ENCODE results near the gene CRACDL.

DNA sequence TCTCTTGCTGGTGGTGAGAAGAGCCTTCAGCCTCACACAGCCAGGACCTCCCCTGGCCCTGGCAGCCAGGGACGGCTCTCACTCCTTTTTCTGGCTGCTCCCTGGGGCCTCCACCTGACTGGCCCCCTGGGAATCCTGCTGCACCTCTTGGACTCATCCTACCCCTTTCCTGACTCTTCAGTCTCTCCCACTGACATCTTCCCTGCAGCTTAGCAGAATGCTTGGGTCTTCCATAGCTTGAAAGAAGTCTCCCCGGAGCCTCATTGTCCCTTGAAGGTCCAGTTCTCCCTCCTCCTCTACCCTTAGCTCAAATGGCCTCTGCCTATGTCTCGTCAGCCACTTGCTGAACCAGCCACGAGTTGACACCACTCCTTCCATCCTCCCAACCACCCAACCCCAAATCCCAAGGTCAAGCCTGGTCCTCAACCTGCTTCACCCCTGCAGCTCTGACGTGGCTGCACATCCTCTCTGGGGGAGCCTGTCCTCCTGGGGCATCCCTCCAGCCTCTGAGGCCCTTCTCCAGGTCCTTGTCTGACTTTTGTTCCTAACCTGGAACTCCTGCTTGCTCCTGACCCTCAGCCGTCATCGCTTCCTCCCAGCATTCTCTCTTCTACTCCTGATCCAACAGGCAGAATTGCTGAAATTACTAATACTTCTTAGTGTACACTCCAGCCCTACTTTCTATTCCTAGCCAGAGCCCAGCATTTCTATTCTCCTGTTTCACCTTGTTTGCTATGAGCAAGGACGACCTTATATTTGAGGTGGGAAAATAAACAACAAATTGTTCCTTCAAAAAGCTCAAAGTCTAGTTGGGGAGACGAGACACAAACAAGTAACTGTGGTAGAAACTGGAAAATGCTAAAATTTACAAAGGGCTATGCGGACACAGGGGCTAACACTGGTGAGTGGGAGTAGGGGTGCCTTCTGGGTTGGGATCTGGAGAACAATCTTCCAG lies 136.4 kb downstream of the CRACDL start:
- TF ChIP-seq TBL1XR1 (IDR thresholded peaks at IDR 0.05; ENCODE audit: borderline replicate concordance, low read length, partially characterized antibody) (no peak), PHF8 (CRISPR knock-in tag; IDR thresholded peaks at IDR 0.05) (no peak), PRDM15 (CRISPR knock-in tag; IDR thresholded peaks at IDR 0.05) (no peak), CREB1 (IDR thresholded peaks at IDR 0.05) (no peak), CREB1 (CRISPR knock-in tag; IDR thresholded peaks at IDR 0.05) (no peak), REST (IDR thresholded peaks at IDR 0.05; ENCODE audit: borderline replicate concordance in 1 of 2, low read depth in 1 of 2, low read length in 2 of 2) (0 out of 4 replicates have a peak, but pooled peaks of 1 of the 2 experiments have one; percentile 15), RNF219 (CRISPR knock-in tag; IDR thresholded peaks at IDR 0.05) (no peak)
